H9 (cell line): ENCODE data around the gene ADRA2A. TPM values are rescaled to one million over a fixed set of nuclear protein-coding genes. Genes with fewer than 3 reads are reported as not detected.

Experiments used
- DNase-seq: peaks from one replicate; pipeline ENCODE4 v3.0.0-alpha.2; 2017
- H2AFZ ChIP-seq: one replicate; pipeline ENCODE4 v1.6.1; 2013; ENCODE audit warnings: mild to moderate bottlenecking, low read length, control low read depth, moderate library complexity
- H2AK5ac ChIP-seq: 2 replicates; pipeline ENCODE4 v1.6.1; 2013; ENCODE audit warnings: low read length, control low read depth, mixed read lengths; ENCODE audit not compliant: insufficient read length
- H2BK120ac ChIP-seq: one replicate; pipeline ENCODE4 v1.6.1; 2013; ENCODE audit warnings: low read depth, mild to moderate bottlenecking, low read length, control low read depth, inconsistent platforms; ENCODE audit not compliant: poor library complexity, severe bottlenecking
- H2BK12ac ChIP-seq: 2 replicates; pipeline ENCODE4 v1.6.1; 2013; ENCODE audit warnings: low read length, control low read depth, mixed read lengths, low read depth; ENCODE audit not compliant: insufficient read length
- H2BK15ac ChIP-seq: 2 replicates; pipeline ENCODE4 v1.6.1; 2013; ENCODE audit warnings: low read depth, low read length, control low read depth
- H2BK20ac ChIP-seq: one replicate; pipeline ENCODE4 v1.6.1; 2013; ENCODE audit warnings: low read depth, mild to moderate bottlenecking, low read length, control low read depth, inconsistent platforms; ENCODE audit not compliant: poor library complexity, severe bottlenecking
- H2BK5ac ChIP-seq: 2 replicates; pipeline ENCODE4 v1.6.1; 2013; ENCODE audit warnings: low read length, control low read depth, mixed read lengths; ENCODE audit not compliant: insufficient read length
- H3K14ac ChIP-seq: 2 replicates; pipeline ENCODE4 v1.6.1; 2013; ENCODE audit warnings: low read length, control low read depth; ENCODE audit not compliant: insufficient read depth
- H3K18ac ChIP-seq: 2 replicates; pipeline ENCODE4 v1.6.1; 2013; ENCODE audit warnings: low read depth, mild to moderate bottlenecking, mixed read lengths, low read length, control low read depth; ENCODE audit not compliant: insufficient read length
- H3K23ac ChIP-seq: 2 replicates; pipeline ENCODE4 v1.6.1; 2013; ENCODE audit warnings: low read length, control low read depth, mixed read lengths, low read depth; ENCODE audit not compliant: insufficient read length
- H3K23me2 ChIP-seq: 2 replicates; pipeline ENCODE4 v1.6.1; 2013; ENCODE audit warnings: low read depth, mild to moderate bottlenecking, mixed read lengths, low read length, control low read depth; ENCODE audit not compliant: insufficient read length, poor library complexity, severe bottlenecking
- H3K27ac ChIP-seq: 2 replicates; pipeline ENCODE4 v1.5.1; 2013; ENCODE audit warnings: low read length, control low read depth, mixed read lengths, low read depth; ENCODE audit not compliant: insufficient read length
- H3K27me3 ChIP-seq: 2 replicates; pipeline ENCODE4 v1.6.1; 2013; ENCODE audit warnings: low read length, control low read depth, inconsistent platforms; ENCODE audit not compliant: insufficient read depth
- H3K4ac ChIP-seq: 2 replicates; pipeline ENCODE4 v1.6.1; 2013; ENCODE audit warnings: low read depth, mild to moderate bottlenecking, control low read depth, inconsistent platforms, low read length, moderate library complexity
- H3K4me1 ChIP-seq: 2 replicates; pipeline ENCODE4 v1.6.1; 2013; ENCODE audit warnings: low read length, control low read depth, inconsistent platforms; ENCODE audit not compliant: insufficient read depth
- H3K4me2 ChIP-seq: 2 replicates; pipeline ENCODE4 v1.6.1; 2013; ENCODE audit warnings: low read length, control low read depth, mixed read lengths; ENCODE audit not compliant: insufficient read length, insufficient read depth
- H3K56ac ChIP-seq: 2 replicates; pipeline ENCODE4 v1.6.1; 2013; ENCODE audit warnings: low read depth, mild to moderate bottlenecking, mixed read lengths, low read length, control low read depth; ENCODE audit not compliant: insufficient read length
- H3K79me1 ChIP-seq: 2 replicates; pipeline ENCODE4 v1.6.1; 2013; ENCODE audit warnings: low read depth, mild to moderate bottlenecking, moderate library complexity, low read length, control low read depth, inconsistent platforms; ENCODE audit not compliant: insufficient read depth, poor library complexity, severe bottlenecking
- H3K79me2 ChIP-seq: 2 replicates; pipeline ENCODE4 v1.6.1; 2013; ENCODE audit warnings: low read length, control low read depth, inconsistent platforms; ENCODE audit not compliant: insufficient read depth
- H3K9ac ChIP-seq: 2 replicates; pipeline ENCODE4 v1.6.1; 2013; ENCODE audit warnings: low read length, control low read depth, mixed read lengths; ENCODE audit not compliant: insufficient read length; ENCODE audit errors: extremely low read depth
- H3K9me3 ChIP-seq: one replicate; pipeline ENCODE4 v1.6.1; 2013; ENCODE audit warnings: low read depth, low read length, inconsistent platforms; ENCODE audit not compliant: control insufficient read depth
- H3T11ph ChIP-seq: one replicate; pipeline ENCODE4 v1.6.1; 2013; ENCODE audit warnings: mild to moderate bottlenecking, low read length, control low read depth, inconsistent platforms
- H4K20me1 ChIP-seq: one replicate; pipeline ENCODE4 v1.6.1; 2013; ENCODE audit not compliant: control insufficient read depth, insufficient read length, insufficient read depth
- H4K5ac ChIP-seq: 2 replicates; pipeline ENCODE4 v1.6.1; 2013; ENCODE audit warnings: low read depth, mild to moderate bottlenecking, mixed read lengths, low read length, control low read depth; ENCODE audit not compliant: insufficient read length
- H4K8ac ChIP-seq: replicated peaks from 2 replicates; pipeline ENCODE4 v1.6.1; 2013; ENCODE audit warnings: low read length, control low read depth, mixed read lengths, low read depth; ENCODE audit not compliant: insufficient read length
- H4K91ac ChIP-seq: 2 replicates; pipeline ENCODE4 v1.6.1; 2013; ENCODE audit warnings: low read depth, mild to moderate bottlenecking, moderate library complexity, mixed read lengths, low read length, control low read depth; ENCODE audit not compliant: insufficient read length
- H3K27ac Mint-ChIP-seq, 3 experiments: 2 replicates in 2 of 3; 3 replicates in 1 of 3; pipeline ENCODE4 v1.8.0; 2020 to 2021; ENCODE audit warnings: mixed read lengths in 3 of 3, mild to moderate bottlenecking in 1 of 3, moderate library complexity in 1 of 3
- H3K27me3 Mint-ChIP-seq: 2 replicates; pipeline ENCODE4 v1.8.0; 2021; ENCODE audit warnings: low read depth, mild to moderate bottlenecking, moderate library complexity, mixed read lengths
- H3K36me3 Mint-ChIP-seq, 3 experiments: 2 replicates in 2 of 3; 3 replicates in 1 of 3; pipeline ENCODE4 v1.8.0; 2020 to 2021; ENCODE audit warnings: low read depth in 3 of 3, mixed read lengths in 3 of 3; ENCODE audit not compliant: insufficient read depth in 1 of 3
- H3K4me1 Mint-ChIP-seq, 2 experiments: 2 replicates each; pipeline ENCODE4 v1.8.0; 2020; ENCODE audit warnings: mixed read lengths in 2 of 2
- H3K4me3 Mint-ChIP-seq, 2 experiments: 2 replicates in 1 of 2; 3 replicates in 1 of 2; pipeline ENCODE4 v1.8.0; 2020 to 2021; ENCODE audit warnings: mild to moderate bottlenecking in 2 of 2, mixed read lengths in 2 of 2, moderate library complexity in 1 of 2
- H3K9me3 Mint-ChIP-seq, 2 experiments: 2 replicates in 1 of 2; 3 replicates in 1 of 2; pipeline ENCODE4 v1.8.0; 2020; ENCODE audit warnings: mild to moderate bottlenecking in 2 of 2, mixed read lengths in 2 of 2, moderate library complexity in 1 of 2
- CTCF ChIP-seq: fragments of 200-600 bp; sonication (generic); conservative IDR thresholded peaks from 3 replicates; pipeline ENCODE4 v1.8.0; 2021; ENCODE audit warnings: antibody characterized with exemption, mild to moderate bottlenecking
- total RNA-seq: library from RNA; stranded (reverse); gene quantifications from 2 replicates; pipeline ENCODE4 v1.2.1, GENCODE V29; 2021

The ADRA2A gene
- total RNA-seq, 1 experiment from 2014 or later = 1.4 TPM

GRCh38 chr10:111122127-111122526 lies 45.3 kb downstream of the ADRA2A start:
- H3K27ac ChIP-seq = no peak overlapping the region
- no peak overlapping the region for H2BK12ac ChIP-seq
- H3K23ac ChIP-seq = no peak overlapping the region
- no peak overlapping the region for H4K91ac ChIP-seq
- 0 out of 2 replicates have a peak, but pooled peaks cover 2% of the 10 kb centered on the region for H3K27me3 Mint-ChIP-seq
- no peaks in the 10 kb centered on the region for H3K4me1 Mint-ChIP-seq
- H3K4me1 ChIP-seq = no peaks in the 10 kb centered on the region
- no peak overlapping the region for H3K27ac Mint-ChIP-seq
- H4K8ac ChIP-seq = no peak overlapping the region
- H3K4me2 ChIP-seq = no peak overlapping the region
- H3K27me3 ChIP-seq = no peaks in the 10 kb centered on the region
- H3K36me3 Mint-ChIP-seq = no peaks in the 10 kb centered on the region
- H3K9me3 Mint-ChIP-seq = peaks cover 0 to 3% of the 10 kb centered on the region in 2 experiments; a peak in 2 of 5 replicates
- H3K79me2 ChIP-seq = no peaks in the 10 kb centered on the region
- H2AFZ ChIP-seq = no peak overlapping the region
- H3K4ac ChIP-seq = no peak overlapping the region
- H2BK20ac ChIP-seq = no peak overlapping the region
- no peak overlapping the region for H2BK15ac ChIP-seq
- H4K5ac ChIP-seq = no peak overlapping the region
- no peak overlapping the region for H3T11ph ChIP-seq
- H3K23me2 ChIP-seq = no peaks in the 10 kb centered on the region
- no peak overlapping the region for H2AK5ac ChIP-seq
- H3K18ac ChIP-seq = no peak overlapping the region
- H3K9me3 ChIP-seq = no peaks in the 10 kb centered on the region
- no peak overlapping the region for H3K56ac ChIP-seq
- H4K20me1 ChIP-seq = no peaks in the 10 kb centered on the region
- H3K4me3 Mint-ChIP-seq = no peak overlapping the region
- no peak overlapping the region for H2BK5ac ChIP-seq
- H3K14ac ChIP-seq = no peak overlapping the region
- H2BK120ac ChIP-seq = no peak overlapping the region
- no peak for TF ChIP-seq CTCF
- peak; percentile 12 for DNase-seq
- no peak overlapping the region for H3K9ac ChIP-seq
- H3K79me1 ChIP-seq = no peaks in the 10 kb centered on the region
